Endothelial cell of umbilical vein (primary cell): Measurements from ENCODE around the gene SNAP25. TPM values are rescaled to one million over a fixed set of nuclear protein-coding genes. Genes with fewer than 3 reads are reported as not detected.
A peak's percentile ranks its signal among the peaks of the same experiment; 100 is the strongest.

Source experiments
- BruUV-seq: library from RNA; stranded (reverse); fragments of 400-500 nt; replicated peaks from 2 replicates; lab custom pipeline; 2021; lab: Mats Ljungman, UMichigan
- CTCF ChIA-PET: fragments of 300-600, 350-600 bp; sonication (Branson Sonifier 250); formaldehyde crosslinking; loops from one replicate; lab custom pipeline; 2021; ENCODE audit warnings: antibody characterized with exemption, inconsistent platforms; lab: Charles Lee
- POLR2A ChIA-PET: fragments of 300-600, 350-600 bp; sonication (Branson Sonifier 250); formaldehyde crosslinking; loops from one replicate; lab custom pipeline; 2021; ENCODE audit warnings: antibody characterized with exemption, inconsistent platforms; lab: Charles Lee
- DNase-seq: peaks from one replicate; pipeline ENCODE4 v3.0.0-alpha.2; 2011; ENCODE audit warnings: low read depth, low spot score
- FAIRE-seq: peaks from 2 replicates; lab custom pipeline; 2011; peaks lifted over from hg19 to GRCh38; lab: Jason Lieb, UNC
- H2AFZ ChIP-seq: 2 replicates; pipeline ENCODE4 v1.6.0; 2012; ENCODE audit warnings: low read depth, low read length, control low read depth, inconsistent platforms
- H3K27ac ChIP-seq: 2 replicates; pipeline ENCODE4 v1.5.1; 2011; ENCODE audit warnings: low read depth, mild to moderate bottlenecking, control low read depth, low read length, moderate library complexity; ENCODE audit not compliant: insufficient read depth
- H3K27me3 ChIP-seq, 2 experiments: 2 replicates each; pipeline versions ENCODE4 v1.6.0 to v1.6.1; 2011; ENCODE audit warnings: low read length in 2 of 2, mixed read lengths in 1 of 2; ENCODE audit not compliant: control insufficient read depth in 2 of 2, insufficient read depth in 2 of 2
- H3K36me3 ChIP-seq, 2 experiments: 2 replicates in 1 of 2; 3 replicates in 1 of 2; pipeline ENCODE4 v1.5.1; 2011; ENCODE audit warnings: low read length in 2 of 2, mild to moderate bottlenecking in 1 of 2, moderate library complexity in 1 of 2; ENCODE audit not compliant: control insufficient read depth in 2 of 2, insufficient read depth in 2 of 2; ENCODE audit errors: extremely low read depth in 1 of 2
- H3K4me1 ChIP-seq: 3 replicates; pipeline ENCODE4 v1.5.1; 2011; ENCODE audit warnings: mild to moderate bottlenecking, low read length; ENCODE audit not compliant: control insufficient read depth, insufficient read depth; ENCODE audit errors: extremely low read depth
- H3K4me2 ChIP-seq: 2 replicates; pipeline ENCODE4 v1.6.1; 2011; ENCODE audit warnings: low read length, control low read depth, mixed read lengths; ENCODE audit not compliant: insufficient read depth
- H3K4me3 ChIP-seq, 3 experiments: fragments of 200-600 bp in 1 of 3; sonication (generic), shearing (Covaris generic) in 1 of 3; replicated peaks in 1 of 3; 2 replicates each; pipeline ENCODE4 v1.5.1; 2011 to 2016; ENCODE audit warnings: control low read depth in 3 of 3, low read length in 3 of 3, mild to moderate bottlenecking in 2 of 3, inconsistent platforms in 1 of 3, low read depth in 1 of 3, moderate library complexity in 1 of 3; ENCODE audit not compliant: insufficient read depth in 1 of 3
- H3K79me2 ChIP-seq: 2 replicates; pipeline ENCODE4 v1.6.0; 2012; ENCODE audit warnings: low read length, inconsistent platforms; ENCODE audit not compliant: control insufficient read depth, insufficient read depth
- H3K9ac ChIP-seq: replicated peaks from 2 replicates; pipeline ENCODE3; 2011; ENCODE audit warnings: low read length, control low read depth; ENCODE audit not compliant: insufficient read depth; ENCODE audit errors: extremely low read depth
- H3K9me1 ChIP-seq: replicated peaks from 3 replicates; pipeline ENCODE4 v1.6.0; 2011; ENCODE audit warnings: mild to moderate bottlenecking, low read length; ENCODE audit not compliant: control insufficient read depth, insufficient read depth; ENCODE audit errors: extremely low read depth
- H3K9me3 ChIP-seq: replicated peaks from 2 replicates; pipeline ENCODE4 v1.5.1; 2012; ENCODE audit warnings: low read length, inconsistent platforms; ENCODE audit not compliant: control insufficient read depth, insufficient read depth
- H4K20me1 ChIP-seq: replicated peaks from 2 replicates; pipeline ENCODE3; 2011; ENCODE audit warnings: mild to moderate bottlenecking, low read length; ENCODE audit not compliant: control insufficient read depth, insufficient read depth; ENCODE audit errors: extremely low read depth
- FOS ChIP-seq: IDR thresholded peaks from 2 replicates; pipeline ENCODE4 v1.6.1; 2011; ENCODE audit warnings: mild to moderate bottlenecking, low read length, moderate library complexity, borderline replicate concordance; ENCODE audit not compliant: insufficient read depth
- JUN ChIP-seq: IDR thresholded peaks from 2 replicates; pipeline ENCODE4 v1.6.1; 2011; ENCODE audit warnings: borderline replicate concordance, low read depth; ENCODE audit not compliant: insufficient read length, insufficient read depth
- MYC ChIP-seq: IDR thresholded peaks from one replicate; pipeline ENCODE4 v1.6.1; 2011; ENCODE audit warnings: mild to moderate bottlenecking, low read depth, low read length
- POLR2A ChIP-seq: IDR thresholded peaks from 2 replicates; pipeline ENCODE4 v1.6.1; 2012; ENCODE audit warnings: low read depth, mild to moderate bottlenecking, control low read depth, low read length
- dilution Hi-C: fragments of 300-500 bp; cut with MboI; formaldehyde crosslinking; loops from one replicate; pipeline ENCODE4 v1.15.0; 2019; ENCODE audit warnings: low sequenced_read_pairs; ENCODE audit not compliant: extremely low pct_ligation_motif_present
- intact Hi-C: fragments of 100-400 bp; cut with micrococcal nuclease; formaldehyde crosslinking; loops from one replicate; pipeline ENCODE4 v1.10.0; 2022
- polyA plus RNA-seq, 4 experiments: library from polyadenylated mRNA; depleted of rRNA in 3 of 4; stranded (reverse) in 3 of 4; unstranded in 1 of 4; fragments of >200 nt; gene quantifications; 2 replicates each; pipeline versions ENCODE4 v1.2.1 to v1.2.3, GENCODE V29; 2011 to 2012; ENCODE audit warnings: missing spikeins in 1 of 4
- total RNA-seq: library from RNA; stranded (reverse); gene quantifications from 2 replicates; pipeline ENCODE4 v1.2.3, GENCODE V29; 2021
- TF ChIP-seq, protein P1 (sequence below), 2 donors: IDR thresholded peaks; 1 replicate in 1 of 2; 2 replicates in 1 of 2; pipeline ENCODE4 v1.5.1; 2011; ENCODE audit warnings: low read length in 2 of 2, mild to moderate bottlenecking in 2 of 2, moderate library complexity in 2 of 2, control low read depth in 1 of 2, inconsistent platforms in 1 of 2, low read depth in 1 of 2; ENCODE audit not compliant: insufficient read depth in 1 of 2; ENCODE audit errors: extremely low read depth in 1 of 2

Gene SNAP25
- total and polyA plus RNA-seq, 2 donors (not counting 3 experiments of a cell fraction or from before 2014, with no cell fraction given), result 3.9 to 4.4 TPM

DNA sequence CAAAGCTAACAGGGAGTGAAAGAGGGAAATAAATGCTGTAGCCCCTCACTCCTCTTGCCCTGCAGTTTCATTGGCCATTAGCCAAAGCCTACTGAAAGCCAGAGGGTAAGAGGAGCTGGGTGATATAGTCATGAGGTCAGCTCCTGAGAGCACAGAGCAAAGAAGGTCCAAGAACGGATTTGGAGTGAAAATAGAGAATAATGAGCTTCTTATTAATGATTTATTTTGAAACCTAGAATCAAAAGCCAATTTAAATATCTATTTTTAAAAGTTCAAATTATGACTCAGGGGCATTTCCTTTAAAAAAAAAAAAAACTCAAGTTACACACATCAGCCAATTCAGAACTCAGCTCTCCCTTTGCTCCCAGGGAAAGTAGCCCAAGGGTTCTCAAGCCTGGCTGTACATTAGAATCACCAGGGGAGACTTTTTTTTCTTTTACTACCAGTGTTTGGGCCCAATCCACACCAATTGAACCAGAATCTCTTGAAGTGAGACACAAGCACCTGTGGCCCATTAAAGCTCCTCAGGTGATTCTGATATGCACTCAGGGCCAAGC, 79.1 kb downstream of the SNAP25 start:
- H2AFZ ChIP-seq, result no peak overlapping the region
- no peaks in the 10 kb centered on the region for H3K9me1 ChIP-seq
- no peak overlapping the region for H3K9ac ChIP-seq
- H3K27ac ChIP-seq, result no peak overlapping the region
- FAIRE-seq, result peak; percentile 82
- intact Hi-C loops (loop anchor here (1.0 kb wide), 1 partner anchor 9 kb away; no protein-coding TSS in a partner anchor), dilution Hi-C loops (no loop called here)
- no peak for TF ChIP-seq MYC
- no peak for TF ChIP-seq POLR2A
- TF ChIP-seq, protein P1, sequence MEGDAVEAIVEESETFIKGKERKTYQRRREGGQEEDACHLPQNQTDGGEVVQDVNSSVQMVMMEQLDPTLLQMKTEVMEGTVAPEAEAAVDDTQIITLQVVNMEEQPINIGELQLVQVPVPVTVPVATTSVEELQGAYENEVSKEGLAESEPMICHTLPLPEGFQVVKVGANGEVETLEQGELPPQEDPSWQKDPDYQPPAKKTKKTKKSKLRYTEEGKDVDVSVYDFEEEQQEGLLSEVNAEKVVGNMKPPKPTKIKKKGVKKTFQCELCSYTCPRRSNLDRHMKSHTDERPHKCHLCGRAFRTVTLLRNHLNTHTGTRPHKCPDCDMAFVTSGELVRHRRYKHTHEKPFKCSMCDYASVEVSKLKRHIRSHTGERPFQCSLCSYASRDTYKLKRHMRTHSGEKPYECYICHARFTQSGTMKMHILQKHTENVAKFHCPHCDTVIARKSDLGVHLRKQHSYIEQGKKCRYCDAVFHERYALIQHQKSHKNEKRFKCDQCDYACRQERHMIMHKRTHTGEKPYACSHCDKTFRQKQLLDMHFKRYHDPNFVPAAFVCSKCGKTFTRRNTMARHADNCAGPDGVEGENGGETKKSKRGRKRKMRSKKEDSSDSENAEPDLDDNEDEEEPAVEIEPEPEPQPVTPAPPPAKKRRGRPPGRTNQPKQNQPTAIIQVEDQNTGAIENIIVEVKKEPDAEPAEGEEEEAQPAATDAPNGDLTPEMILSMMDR (IDR thresholded peaks at IDR 0.05; ENCODE audit: extremely low read depth in 1 of 2, insufficient read depth in 1 of 2, low read depth in 1 of 2, low read length in 2 of 2), result no peak
- TF ChIP-seq JUN, result peak; percentile 23
- no peak for TF ChIP-seq FOS
- CTCF ChIA-PET, result interaction anchor here (0.7 to 2.4 kb wide), 15 partner anchors 8 to 319 kb away, joined by 3 to 11 read pairs (median 4); partner anchors contain the start of gene SNAP25
- H3K36me3 ChIP-seq, result no peaks in the 10 kb centered on the region
- peak overlapping the region; percentile 4 for H3K4me2 ChIP-seq
- H3K4me1 ChIP-seq, result peaks cover 8% of the 10 kb centered on the region
- no peaks in the 10 kb centered on the region for H4K20me1 ChIP-seq
- BruUV-seq, result no TSS peak
- H3K9me3 ChIP-seq, result no peaks in the 10 kb centered on the region
- H3K4me3 ChIP-seq, result no peak overlapping the region
- peak; percentile 60 for DNase-seq
- POLR2A ChIA-PET, result interaction anchor here (1.2 kb wide), 1 partner anchor 9 kb away, joined by 4 read pairs; no protein-coding TSS in a partner anchor
- H3K79me2 ChIP-seq, result no peaks in the 10 kb centered on the region
- no peaks in the 10 kb centered on the region for H3K27me3 ChIP-seq
